Inflammatory macrophage treated with lipopolysaccharide for 4 hours (primary cell): Measurements from ENCODE around the gene PROKR1.

Experiments used
- DNase-seq: peaks from one replicate; pipeline ENCODE4 v3.0.0-alpha.2; 2020

The PROKR1 gene

DNA sequence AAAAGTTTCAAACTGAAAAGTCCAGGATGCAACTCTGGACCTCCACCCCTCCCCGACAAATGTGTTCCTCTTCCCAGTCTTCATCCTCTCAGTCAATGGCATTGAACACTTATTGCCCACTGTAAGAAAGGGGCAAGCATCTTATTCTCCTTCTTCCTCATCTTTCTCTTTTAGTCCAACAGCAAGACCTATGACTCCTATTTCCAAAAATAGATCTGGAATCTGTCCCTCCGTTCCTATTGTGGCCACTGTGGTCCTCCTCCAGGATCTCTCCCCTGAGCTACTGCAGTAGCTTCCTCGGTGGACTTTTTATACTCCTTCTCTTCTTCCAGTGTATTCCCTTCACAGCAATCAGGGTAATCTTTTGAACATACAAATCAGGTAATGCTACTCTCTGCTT is 63.3 kb downstream of the PROKR1 start:
- DNase-seq = no peak
